T-helper 1 cell (primary cell): Measurements from ENCODE around the gene GGCX.

Experiments used
- DNase-seq, 5 donors: peaks; one replicate each; pipeline ENCODE4 v3.0.0-alpha.2; 2012 to 2020

GGCX gene

DNA sequence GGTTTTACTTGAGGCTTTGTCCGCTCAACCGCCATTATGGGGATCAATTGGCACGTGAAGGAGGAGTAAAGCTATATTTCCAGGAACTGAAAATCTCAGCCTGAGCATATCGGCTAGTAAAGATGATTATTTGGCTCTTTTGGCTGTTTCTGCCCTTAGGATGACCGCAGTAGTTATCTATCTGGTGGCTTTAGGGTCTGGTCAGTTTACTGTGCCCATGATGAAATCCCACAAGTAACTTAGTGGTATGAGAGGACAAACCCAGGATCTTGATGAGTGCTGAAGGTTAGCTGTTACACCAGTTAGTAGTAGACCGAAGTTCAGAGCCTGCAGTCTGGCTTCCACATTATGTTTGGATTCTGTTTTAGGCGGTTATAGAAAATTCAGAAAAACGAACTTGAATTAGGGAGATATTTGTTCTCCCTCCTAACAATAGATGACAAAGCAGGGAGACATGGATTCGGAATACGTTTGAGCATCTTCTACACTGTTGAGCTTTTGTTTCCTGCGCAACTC, 21.1 kb downstream of the GGCX start:
- DNase-seq: no peak

GRCh38 chr2:85539361-85540132, 21.7 kb downstream of the GGCX start:
- peak; percentile 54 to 82 (median 63) for DNase-seq

DNA sequence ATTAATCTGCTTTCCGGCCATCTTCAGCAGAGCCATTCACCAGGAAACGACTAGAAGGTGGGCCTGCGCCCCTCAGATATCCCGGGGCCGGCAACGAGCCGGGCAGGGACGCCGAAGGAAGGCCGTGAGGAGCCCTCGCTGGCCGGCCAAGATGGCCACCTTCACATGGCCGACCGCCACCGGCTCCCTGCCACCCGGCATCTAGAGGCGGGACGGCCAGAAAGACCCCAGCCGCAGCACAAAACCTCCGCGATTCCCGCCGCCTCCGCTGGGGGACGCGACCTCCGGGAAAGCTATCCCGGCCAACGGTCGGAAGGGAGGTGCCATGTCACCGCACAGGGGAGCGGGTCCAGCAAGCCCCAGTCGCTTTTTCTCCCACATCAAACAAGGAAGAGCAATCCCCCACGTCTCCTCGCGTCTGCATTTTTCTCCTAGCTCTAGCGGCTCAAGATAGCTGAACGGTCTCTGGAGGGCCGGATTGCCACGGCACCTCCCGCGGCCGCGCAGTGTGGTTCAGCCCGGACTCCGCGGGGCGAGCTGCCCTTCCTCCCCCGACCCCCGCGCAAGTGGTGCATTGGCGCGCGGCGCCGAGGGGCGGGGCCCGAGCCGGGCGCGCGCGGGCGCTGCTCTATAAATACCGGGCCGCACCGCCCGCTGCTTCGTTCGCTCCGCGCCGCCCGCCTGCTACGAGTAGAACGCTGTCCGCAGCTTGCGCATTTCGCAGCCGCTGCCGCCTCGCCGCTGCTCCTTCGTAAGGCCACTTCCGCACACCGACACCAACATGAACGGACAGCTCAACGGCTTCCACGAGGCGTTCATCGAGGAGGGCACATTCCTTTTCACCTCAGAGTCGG, 22.6 kb downstream of the GGCX start, which contains the start of gene MAT2A:
Gene MAT2A, plus strand, starts transcription at position 662 of the 854 bp plus-strand sequence. Its CDS starts 120 bp downstream, at position 782.
- DNase-seq: peak; percentile 64 to 87 (median 73)

DNA sequence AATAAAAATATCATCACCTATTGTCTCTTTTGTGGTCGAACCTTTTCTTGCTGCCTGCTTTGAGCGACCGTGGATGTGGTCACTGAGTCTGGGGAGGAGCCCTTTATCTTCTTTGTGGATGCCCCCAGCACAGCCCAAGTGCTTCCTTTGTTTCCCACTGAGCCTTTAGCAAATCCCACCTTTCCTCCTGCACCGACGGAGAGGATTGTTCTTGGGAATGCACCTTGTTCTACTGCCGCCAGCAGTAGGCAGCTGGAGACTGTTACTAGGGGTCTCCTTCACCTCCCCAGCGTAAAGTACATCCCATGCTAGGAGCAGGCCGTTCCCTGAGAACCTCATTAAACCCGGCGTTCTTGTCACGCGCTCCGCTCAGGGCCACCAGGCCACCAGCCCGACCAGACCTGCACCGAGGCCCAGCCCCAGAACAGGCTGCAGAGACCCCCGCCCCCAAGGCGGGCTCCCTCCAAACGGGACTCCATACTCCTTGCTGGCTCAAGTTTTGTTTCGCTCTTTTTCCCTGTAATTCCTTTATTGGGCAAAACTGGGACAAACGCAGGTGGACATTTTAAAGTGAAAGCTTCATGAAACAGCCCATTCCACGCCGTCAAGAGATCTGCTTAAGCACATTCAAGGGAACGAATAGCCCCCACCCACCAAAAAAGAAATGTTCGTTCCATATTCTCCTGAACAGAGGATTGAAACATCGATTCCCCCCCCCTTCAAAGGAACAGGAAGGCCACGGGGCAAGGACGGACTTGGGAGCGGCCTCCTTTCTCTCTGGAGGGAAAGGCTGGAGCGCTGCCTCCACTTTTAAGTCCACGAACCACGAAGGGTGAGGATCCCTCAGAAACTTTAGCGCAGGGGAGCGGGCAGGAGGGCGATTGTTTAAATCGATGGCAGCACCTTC, 23.4 kb downstream of the GGCX start:
- DNase-seq: peak in 2 of 5 donors; percentile 6 to 43

DNA sequence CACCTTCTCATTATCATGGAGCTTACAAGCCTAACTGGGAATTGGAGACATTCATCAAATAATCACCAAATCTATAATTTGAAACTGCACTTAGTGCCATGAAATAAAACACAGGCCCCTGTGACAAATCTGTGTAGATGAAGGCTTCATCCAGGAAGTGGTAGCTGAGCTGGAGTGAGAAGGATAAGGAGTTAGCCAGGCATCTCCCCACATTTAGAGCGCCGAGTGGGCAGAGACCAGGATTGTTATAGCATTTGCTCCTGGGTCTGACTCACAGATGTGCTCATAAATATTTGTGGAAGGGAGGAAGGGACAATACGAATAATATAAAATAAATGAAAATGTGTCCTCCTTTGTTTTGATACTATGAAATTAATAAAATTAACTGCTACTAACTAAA, 24.8 kb downstream of the GGCX start:
- no peak for DNase-seq

- no peak for DNase-seq
Observed at GRCh38 chr2:85534881-85535280, 26.4 kb downstream of the GGCX start.

DNA sequence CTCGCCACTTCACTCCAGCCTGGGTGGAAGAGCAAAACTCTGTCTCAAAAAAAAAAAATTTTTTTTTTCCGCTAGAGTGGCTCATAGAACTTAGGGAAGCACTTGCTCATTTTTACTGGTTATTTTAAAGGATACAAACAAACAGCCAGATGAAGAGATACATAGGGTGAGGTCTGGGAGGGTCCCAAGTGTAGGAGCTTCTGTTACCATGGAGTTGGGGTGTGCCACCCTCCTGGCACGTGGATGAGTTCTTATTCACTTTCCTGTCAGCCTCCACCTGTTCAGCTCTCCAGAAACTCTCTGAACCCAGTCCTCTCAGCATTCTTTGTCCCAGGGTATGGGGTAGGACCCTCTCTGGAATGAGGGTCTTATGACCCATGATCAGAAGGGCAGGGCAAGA, 27.2 kb downstream of the GGCX start:
- DNase-seq: no peak

DNA sequence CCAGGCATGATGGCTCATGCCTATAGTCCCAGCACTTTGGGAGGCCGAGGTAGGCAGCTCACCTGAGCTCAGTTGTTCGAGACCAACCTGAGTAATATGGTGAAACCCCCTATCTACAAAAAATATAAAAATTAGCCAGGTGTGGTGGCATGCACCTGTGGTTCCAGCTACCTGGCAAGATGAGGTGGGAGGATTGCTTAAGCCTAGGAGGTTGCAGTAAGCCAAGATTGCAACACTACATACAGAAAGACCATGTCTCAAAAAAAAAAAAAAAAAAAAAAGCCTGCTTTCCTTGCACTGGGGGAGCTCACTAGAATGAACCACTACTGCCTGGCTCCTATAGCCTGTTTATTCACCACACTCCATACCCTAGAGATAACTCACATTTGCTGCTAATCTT, 29.7 kb downstream of the GGCX start:
- no peak for DNase-seq

GRCh38 chr2:85529809-85530208, 31.5 kb downstream of the GGCX start:
- no peak for DNase-seq

- no peak for DNase-seq
Observed at GRCh38 chr2:85528355-85528754, 32.9 kb downstream of the GGCX start.

DNA sequence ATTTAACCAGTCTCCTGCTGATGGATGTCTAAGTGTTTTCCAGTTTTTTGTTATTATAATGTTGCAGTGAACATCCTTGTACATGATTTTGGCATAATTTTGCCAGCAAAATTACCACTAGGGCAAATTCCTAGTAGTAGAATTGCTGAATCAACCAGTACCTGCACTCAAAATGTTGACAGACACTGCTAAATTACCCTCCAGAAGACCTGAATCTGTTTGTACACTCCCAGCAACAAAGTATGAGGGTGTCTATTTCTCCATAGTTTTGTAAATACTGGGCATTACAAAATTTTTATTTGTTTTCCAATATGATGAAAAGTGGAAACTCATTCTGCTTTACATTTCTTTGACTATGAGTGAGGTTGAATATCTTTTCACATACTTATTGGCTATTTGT, 33.5 kb downstream of the GGCX start:
- DNase-seq: no peak

DNA sequence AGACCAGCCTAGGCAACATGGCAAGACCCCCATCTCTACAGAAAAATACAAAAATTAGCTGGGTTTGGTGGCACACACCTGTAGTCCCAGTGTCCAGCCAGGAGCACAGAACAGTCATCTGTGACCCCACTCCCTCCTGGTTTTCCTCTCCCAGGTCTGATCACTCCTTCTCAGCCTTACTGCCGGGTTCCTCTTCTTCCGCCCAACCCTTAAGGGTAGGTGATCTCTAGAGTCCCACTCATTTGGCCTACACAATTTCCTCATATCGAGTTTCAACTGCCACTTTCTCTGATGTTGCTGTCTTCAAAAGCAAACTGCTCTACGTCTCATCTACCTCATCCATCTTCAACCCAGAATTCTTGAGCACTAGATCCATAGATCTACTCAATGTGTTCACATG, 35.7 kb downstream of the GGCX start:
- no peak for DNase-seq

DNA sequence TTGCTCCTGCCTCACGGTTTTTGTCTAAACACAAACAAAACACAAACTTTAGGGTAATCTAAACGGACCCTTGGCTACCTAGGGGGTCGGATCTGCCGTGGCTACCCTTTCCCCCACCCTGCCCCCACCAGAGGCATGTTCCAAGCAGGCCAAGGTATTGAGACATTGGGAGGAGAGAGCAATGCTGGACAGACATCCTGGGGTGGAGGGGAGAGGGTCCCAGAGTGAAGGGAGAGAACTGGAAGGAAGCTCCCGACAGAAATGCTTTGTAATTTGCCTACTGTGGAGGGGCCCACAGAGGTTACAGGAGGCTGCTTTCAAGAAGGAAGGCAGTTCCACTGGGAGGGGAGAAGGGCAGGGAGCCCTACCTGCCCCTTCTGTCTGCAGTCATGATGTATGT, 36.3 kb downstream of the GGCX start:
- no peak for DNase-seq

- no peak for DNase-seq
Observed at GRCh38 chr2:85524336-85524908, 36.9 kb downstream of the GGCX start.

GRCh38 chr2:85523903-85524335, 37.4 kb downstream of the GGCX start:
- no peak for DNase-seq

DNA sequence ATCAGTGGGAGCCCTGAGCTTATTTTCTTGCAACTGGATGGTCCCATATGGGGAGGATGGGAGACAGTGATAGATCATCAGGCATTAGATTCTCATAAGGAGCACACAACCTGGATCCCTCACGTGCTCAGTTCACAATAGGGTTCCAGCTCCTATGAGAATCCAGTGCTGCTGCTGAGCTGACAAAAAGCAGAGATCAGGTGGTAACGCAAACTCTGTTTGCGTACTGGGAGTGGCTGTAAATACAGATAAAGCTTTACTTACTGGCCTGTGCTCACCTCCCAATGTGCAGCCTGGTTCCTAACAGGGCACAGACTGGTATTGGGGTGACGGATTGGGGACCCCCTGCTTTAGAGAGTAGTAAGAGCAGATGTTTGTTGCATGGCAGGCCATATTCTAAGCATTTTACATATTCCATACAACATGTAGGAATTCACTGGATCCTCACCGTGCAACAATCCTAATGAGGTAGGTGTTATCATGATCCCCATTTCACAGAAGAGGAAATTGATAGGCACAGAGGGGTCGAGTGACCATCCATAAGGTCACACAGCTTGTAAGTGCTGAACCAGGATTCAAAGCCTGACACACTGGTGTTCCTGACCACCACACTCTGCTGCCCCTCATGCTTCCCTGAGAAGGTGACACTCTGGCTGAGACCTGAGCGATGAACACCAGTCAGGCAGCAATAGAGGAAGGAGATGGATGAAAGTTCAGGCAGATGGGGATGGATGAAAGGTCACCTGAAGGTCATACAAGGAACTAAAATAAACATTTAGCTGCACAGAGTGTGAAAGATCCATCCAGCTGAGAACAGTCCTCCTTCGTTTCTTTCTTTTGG, 38.0 kb downstream of the GGCX start:
- DNase-seq: no peak

DNA sequence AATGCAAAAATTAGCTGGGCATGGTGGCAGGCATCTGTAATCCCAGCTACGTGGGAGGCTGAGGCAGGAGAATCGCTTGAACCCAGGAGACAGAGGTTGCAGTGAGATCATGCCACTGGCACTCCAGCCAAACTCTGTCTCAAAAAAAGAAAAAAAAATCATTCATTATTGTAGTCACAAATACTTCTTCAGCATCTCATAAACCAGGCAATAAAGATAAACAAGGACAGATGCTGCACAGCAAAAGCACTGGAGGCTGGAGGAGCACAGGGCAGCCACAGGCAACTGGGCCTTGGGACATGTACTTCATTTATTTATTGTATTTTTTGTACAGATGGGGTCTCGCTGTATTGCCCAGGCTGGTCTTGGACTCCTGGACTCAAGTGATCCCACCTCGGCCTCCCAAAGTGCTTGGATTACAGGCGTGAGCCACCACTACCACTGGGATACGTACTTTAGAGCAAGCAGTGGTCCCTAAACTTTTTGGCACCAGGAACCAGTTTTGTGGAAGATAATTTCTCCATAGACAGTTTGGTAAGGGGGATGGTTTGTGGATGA, 39.1 kb downstream of the GGCX start:
- DNase-seq: no peak

- DNase-seq: no peak
Observed at GRCh38 chr2:85516653-85517389, 44.5 kb downstream of the GGCX start.

- DNase-seq: no peak
Observed at GRCh38 chr2:85514323-85514722, 47.0 kb downstream of the GGCX start.
